PC-3 (cell line): ENCODE results near the gene OASL. TPM values are rescaled to one million over a fixed set of nuclear protein-coding genes. Genes with fewer than 3 reads are reported as not detected.

Experiments
- ATAC-seq: fragments of 200-7000 bp; cut with Tn5 transposase; 2 replicates; pipeline ENCODE4 v1.9.1; 2020; ENCODE audit warnings: mild to moderate bottlenecking, moderate library complexity
- BruUV-seq: library from RNA; stranded (reverse); fragments of 400-500 nt; replicated peaks from 2 replicates; lab custom pipeline; 2021; lab: Mats Ljungman, UMichigan
- CTCF ChIA-PET: fragments of 300-600 bp; sonication (Branson Sonifier 250); formaldehyde crosslinking; loops from one replicate; lab custom pipeline; 2022; ENCODE audit warnings: antibody characterized with exemption; lab: Charles Lee
- POLR2A ChIA-PET: fragments of 300-600 bp; sonication (Branson Sonifier 250); formaldehyde crosslinking; loops from one replicate; lab custom pipeline; 2022; ENCODE audit warnings: antibody characterized with exemption; ENCODE audit not compliant: unreplicated experiment; lab: Charles Lee
- DNase-seq: peaks from one replicate; pipeline ENCODE4 v3.0.0-alpha.2; 2015
- H2AFZ ChIP-seq: fragments of 300-600 bp; sonication (generic); 2 replicates; pipeline ENCODE4 v1.6.0; 2016; ENCODE audit warnings: antibody characterized with exemption, low read length
- H3F3A ChIP-seq: fragments of 300-600 bp; sonication (generic); one replicate; pipeline ENCODE4 v1.6.0; 2017; ENCODE audit warnings: antibody characterized with exemption, low read length, control low read depth, mild to moderate bottlenecking; ENCODE audit not compliant: unreplicated experiment
- H3K27ac ChIP-seq: fragments of 300-600 bp; sonication (generic); 2 replicates; pipeline ENCODE4 v1.5.1; 2016; ENCODE audit warnings: mild to moderate bottlenecking, low read length
- H3K27me3 ChIP-seq: fragments of 300-600 bp; sonication (generic); 2 replicates; pipeline ENCODE4 v1.6.1; 2016; ENCODE audit warnings: low read length, mixed read lengths
- H3K36me3 ChIP-seq: fragments of 300-600 bp; sonication (generic); 2 replicates; pipeline ENCODE4 v1.6.1; 2016; ENCODE audit warnings: low read depth, mixed run types, low read length, mixed read lengths
- H3K4me1 ChIP-seq: fragments of 300-600 bp; sonication (generic); 2 replicates; pipeline ENCODE4 v1.5.1; 2016; ENCODE audit warnings: low read length; ENCODE audit not compliant: insufficient read depth
- H3K4me2 ChIP-seq: fragments of 300-600 bp; sonication (generic); 2 replicates; pipeline ENCODE4 v1.6.0; 2016; ENCODE audit warnings: low read length
- H3K4me3 ChIP-seq: fragments of 300-600 bp; sonication (generic); 2 replicates; pipeline ENCODE4 v1.5.1; 2016; ENCODE audit warnings: mild to moderate bottlenecking, low read length, mixed read lengths
- H3K79me2 ChIP-seq: fragments of 300-600 bp; sonication (generic); 2 replicates; pipeline ENCODE4 v1.6.1; 2017; ENCODE audit warnings: low read length, mixed read lengths
- H3K9ac ChIP-seq: fragments of 300-600 bp; sonication (generic); 2 replicates; pipeline ENCODE4 v1.6.0; 2016; ENCODE audit warnings: mild to moderate bottlenecking, low read length
- H3K9me2 ChIP-seq: fragments of 300-600 bp; sonication (generic); replicated peaks from 2 replicates; pipeline ENCODE4 v1.6.1; 2016; ENCODE audit warnings: mixed run types, low read length, mixed read lengths
- H3K9me3 ChIP-seq: fragments of 300-600 bp; sonication (generic); 2 replicates; pipeline ENCODE4 v1.6.1; 2016; ENCODE audit warnings: low read length, mixed read lengths
- H4K20me1 ChIP-seq: fragments of 300-600 bp; sonication (generic); 2 replicates; pipeline ENCODE4 v1.6.1; 2016; ENCODE audit warnings: low read length, mixed read lengths
- CTCF ChIP-seq: fragments of 300-600 bp; sonication (generic); conservative IDR thresholded peaks from 2 replicates; pipeline ENCODE4 v1.5.1; 2017; ENCODE audit warnings: antibody characterized with exemption, low read depth, mild to moderate bottlenecking, low read length
- EZH2 ChIP-seq: fragments of 300-600 bp; sonication (generic); IDR thresholded peaks from one replicate; pipeline ENCODE4 v1.6.1; 2017; ENCODE audit warnings: antibody characterized with exemption, mild to moderate bottlenecking, low read length; ENCODE audit not compliant: unreplicated experiment
- EZH2phosphoT487 ChIP-seq: fragments of 300-600 bp; sonication (generic); IDR thresholded peaks from 2 replicates; pipeline ENCODE4 v1.6.1; 2018; ENCODE audit warnings: mild to moderate bottlenecking, antibody characterized with exemption, low read length, borderline replicate concordance
- intact Hi-C: fragments of 100-400 bp; cut with micrococcal nuclease; formaldehyde crosslinking; loops from 2 replicates; pipeline ENCODE4 v1.9.0; 2023
- total RNA-seq: library from RNA; depleted of rRNA; stranded (reverse); fragments of >200 nt; gene quantifications from 2 replicates; pipeline ENCODE4 v1.2.3, GENCODE V29; 2014

The OASL gene
- total RNA-seq, 1 experiment from 2014 or later, result 7.6 TPM

GRCh38 chr12:121010860-121011259 is 28.2 kb downstream of the OASL start:
- intact Hi-C loops, result no loop called here

GRCh38 chr12:121009741-121010140 is 29.3 kb downstream of the OASL start:
- Histone ChIP-seq H3K9ac (no peak overlapping the region), H3K79me2 (peaks cover 6% of the 10 kb centered on the region), H3K36me3 (peaks cover 33% of the 10 kb centered on the region), H4K20me1 (no peaks in the 10 kb centered on the region), H3K27ac (no peak overlapping the region), H3F3A (no peaks in the 10 kb centered on the region), H3K4me3 (no peak overlapping the region), H3K9me3 (no peaks in the 10 kb centered on the region), H2AFZ (no peak overlapping the region), H3K4me2 (no peak overlapping the region), H3K9me2 (no peaks in the 10 kb centered on the region), H3K4me1 (no peaks in the 10 kb centered on the region), H3K27me3 (no peaks in the 10 kb centered on the region)
- BruUV-seq, result no TSS peak
- ATAC-seq (peak; percentile 85), DNase-seq (peak; percentile 69)
- ChIA-PET POLR2A (interaction anchor here (0.6 kb wide), 1 partner anchor 139 kb away, joined by 3 read pairs; no protein-coding TSS in a partner anchor), CTCF (interaction anchor here (0.6 to 1.2 kb wide), 2 partner anchors 51 to 428 kb away, joined by 3 to 6 read pairs; partner anchors contain the start of gene POP5)
- TF ChIP-seq CTCF (peak; percentile 65), EZH2 (no peak)
- intact Hi-C loops, result no loop called here

More at GRCh38 chr12:121010860-121011259, 28.2 kb downstream of the OASL start:
- Histone ChIP-seq H2AFZ (no peak overlapping the region), H3K4me1 (peaks cover 9% of the 10 kb centered on the region; the same call in 1 of the 2 replicates), H3K9me2 (no peaks in the 10 kb centered on the region), H3K79me2 (peaks cover 17% of the 10 kb centered on the region), H4K20me1 (no peaks in the 10 kb centered on the region), H3F3A (no peaks in the 10 kb centered on the region), H3K9ac (no peak overlapping the region), H3K27me3 (no peaks in the 10 kb centered on the region), H3K36me3 (peaks cover 32% of the 10 kb centered on the region), H3K4me2 (no peak overlapping the region), H3K27ac (no peak overlapping the region), H3K9me3 (no peaks in the 10 kb centered on the region), H3K4me3 (no peak overlapping the region)
- DNase-seq, result no peak
- BruUV-seq, result no TSS peak
- POLR2A ChIA-PET, result no interaction called here
- CTCF ChIA-PET, result interaction anchor here (1.2 kb wide), 1 partner anchor 430 kb away, joined by 6 read pairs; the partner anchor contains the start of gene POP5
- TF ChIP-seq CTCF (no peak), EZH2phosphoT487 (no peak), EZH2 (no peak)
- ATAC-seq, result no peak

GRCh38 chr12:121008347-121009098 is 30.5 kb downstream of the OASL start:
- peaks cover 45% of the 10 kb centered on the region for H3K36me3 ChIP-seq
- no peak overlapping the region for H3K4me3 ChIP-seq
- H3K9ac ChIP-seq, result no peak overlapping the region
- H3K4me2 ChIP-seq, result no peak overlapping the region
- intact Hi-C loops, result no loop called here
- no peak overlapping the region for H2AFZ ChIP-seq
- TF ChIP-seq EZH2, result no peak
- no peak for TF ChIP-seq EZH2phosphoT487
- TF ChIP-seq CTCF, result no peak
- H3K4me1 ChIP-seq, result no peaks in the 10 kb centered on the region
- no peaks in the 10 kb centered on the region for H4K20me1 ChIP-seq
- H3K27ac ChIP-seq, result no peak overlapping the region
- no peaks in the 10 kb centered on the region for H3K27me3 ChIP-seq
- ChIA-PET POLR2A (no interaction called here), CTCF (no interaction called here)
- ATAC-seq (no peak), DNase-seq (peak; percentile 19)
- H3F3A ChIP-seq, result no peaks in the 10 kb centered on the region
- no peaks in the 10 kb centered on the region for H3K9me3 ChIP-seq
- no TSS peak for BruUV-seq
- peaks cover 2% of the 10 kb centered on the region; the same call in 1 of the 2 replicates for H3K79me2 ChIP-seq
- no peaks in the 10 kb centered on the region for H3K9me2 ChIP-seq
